A549 treated with Mapracorat at 1 μM for 4 hours (cell line): ENCODE results near the gene CACNG1. TPM values are rescaled to one million over a fixed set of nuclear protein-coding genes. Genes with fewer than 3 reads are reported as not detected.

ENCODE experiments used
- total RNA-seq: library from RNA; stranded (reverse); fragments of 200-300 nt; extraction: Qiagen RNA extraction; gene quantifications from 5 replicates; pipeline ENCODE4 v1.2.3, GENCODE V29; 2022

Gene CACNG1, protein sequence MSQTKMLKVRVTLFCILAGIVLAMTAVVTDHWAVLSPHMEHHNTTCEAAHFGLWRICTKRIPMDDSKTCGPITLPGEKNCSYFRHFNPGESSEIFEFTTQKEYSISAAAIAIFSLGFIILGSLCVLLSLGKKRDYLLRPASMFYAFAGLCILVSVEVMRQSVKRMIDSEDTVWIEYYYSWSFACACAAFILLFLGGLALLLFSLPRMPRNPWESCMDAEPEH
- not detected in 5 replicates for total RNA-seq

DNA sequence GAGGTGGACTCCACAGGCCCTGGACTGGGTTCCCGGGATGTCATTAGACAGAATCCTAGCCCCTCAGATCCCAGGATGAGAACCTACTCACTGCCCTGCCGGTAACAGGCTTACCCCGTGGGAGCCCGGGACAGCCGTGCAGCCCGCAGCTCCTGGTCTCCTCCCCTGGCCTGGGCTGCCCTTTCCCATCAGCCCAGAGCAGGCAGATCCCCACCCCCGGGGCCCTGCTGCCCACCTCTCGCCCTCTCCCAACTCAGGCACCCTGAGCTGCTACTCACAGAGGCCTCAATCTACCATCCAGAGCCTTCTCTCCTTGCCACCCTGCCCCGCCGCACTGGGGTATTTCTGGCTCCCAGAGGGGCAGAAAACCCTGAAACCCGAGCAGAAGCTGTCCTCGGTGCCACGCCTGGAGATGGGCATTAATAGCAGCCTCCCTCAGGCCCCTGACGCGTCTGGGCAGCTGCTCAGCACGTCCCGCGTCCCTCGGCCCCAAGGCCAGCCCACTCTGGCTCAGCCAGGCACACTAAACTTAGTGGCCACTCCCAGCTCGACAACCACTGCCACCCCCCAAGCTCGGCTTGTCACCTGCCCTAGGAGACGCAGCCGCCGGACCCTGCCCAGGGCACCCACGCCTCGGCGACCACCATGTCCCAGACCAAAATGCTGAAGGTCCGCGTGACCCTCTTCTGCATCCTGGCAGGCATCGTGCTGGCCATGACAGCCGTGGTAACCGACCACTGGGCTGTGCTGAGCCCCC lies at the start of gene CACNG1:
CACNG1 (plus strand) TSS at position 539 of the 757 bp plus-strand sequence; CDS start at position 646, 107 bp downstream.

Other genes starting within 250 kb of the CACNG1 start
- gene CACNG5, start 209.4 kb upstream of the CACNG1 start, total RNA-seq: 0.13 TPM in 1 of 5 replicates, not detected in the others
- 10.3 to 14.1 TPM (median 13.3 TPM) in 5 replicates for gene CACNG4, start 79.8 kb upstream of the CACNG1 start, total RNA-seq
- 8.0 to 13.7 TPM (median 10.5 TPM) in 5 replicates for gene HELZ, start 200.6 kb downstream of the CACNG1 start, total RNA-seq